KOPT-K1 (cell line): ENCODE results near the gene NHSL2.

Experiments
- H3K27ac ChIP-seq: fragments of 200-600 bp; sonication (generic); 2 replicates; pipeline ENCODE4 v1.5.1; 2016; ENCODE audit warnings: antibody characterized with exemption, mild to moderate bottlenecking, low read depth, low read length; ENCODE audit not compliant: poor library complexity, severe bottlenecking
- H3K36me3 ChIP-seq: fragments of 200-600 bp; sonication (generic); 2 replicates; pipeline ENCODE4 v1.5.1; 2017; ENCODE audit warnings: antibody characterized with exemption, mild to moderate bottlenecking, low read length, moderate library complexity; ENCODE audit not compliant: insufficient read depth
- H3K9me3 ChIP-seq: fragments of 200-600 bp; sonication (generic); 2 replicates; pipeline ENCODE4 v1.5.1; 2017; ENCODE audit warnings: antibody characterized with exemption, low read length, mild to moderate bottlenecking; ENCODE audit not compliant: insufficient read depth, poor library complexity, severe bottlenecking

Gene NHSL2

GRCh38 chrX:72101597-72102037 is 191.0 kb downstream of the NHSL2 start:
- no peak overlapping the region for H3K27ac ChIP-seq
- H3K9me3 ChIP-seq = no peaks in the 10 kb centered on the region
- no peaks in the 10 kb centered on the region for H3K36me3 ChIP-seq

- H3K9me3 ChIP-seq = no peaks in the 10 kb centered on the region
- no peak overlapping the region for H3K27ac ChIP-seq
- no peaks in the 10 kb centered on the region for H3K36me3 ChIP-seq
These were observed 191.5 kb downstream of the NHSL2 start for GRCh38 chrX:72102126-72102525.

- H3K27ac ChIP-seq = no peak overlapping the region
- no peaks in the 10 kb centered on the region for H3K36me3 ChIP-seq
- no peaks in the 10 kb centered on the region for H3K9me3 ChIP-seq
These were observed 192.1 kb downstream of the NHSL2 start for GRCh38 chrX:72102760-72103159.

- Histone ChIP-seq H3K36me3 (no peaks in the 10 kb centered on the region), H3K27ac (no peak overlapping the region), H3K9me3 (no peaks in the 10 kb centered on the region)
These were observed 194.8 kb downstream of the NHSL2 start for GRCh38 chrX:72105436-72105835.

DNA sequence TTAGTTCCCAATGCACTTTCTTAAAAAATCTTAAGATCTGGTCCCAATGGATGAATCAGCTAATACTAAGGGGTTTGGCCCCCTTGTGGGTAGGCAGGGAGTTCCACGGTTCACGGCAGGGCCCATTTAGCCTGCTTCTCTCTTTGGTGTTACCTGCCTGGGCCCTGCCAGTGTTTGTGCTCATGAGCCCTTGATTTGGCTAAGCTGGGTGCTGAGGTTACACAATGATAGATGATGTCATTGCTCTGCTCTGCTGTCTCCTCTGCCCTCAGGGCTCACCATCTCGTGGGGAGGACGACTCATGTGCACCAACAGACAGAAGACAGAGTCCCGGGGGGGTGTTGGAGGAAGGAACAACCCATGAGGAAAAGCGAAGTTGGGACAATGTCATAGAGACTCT is 196.7 kb downstream of the NHSL2 start:
- Histone ChIP-seq H3K36me3 (no peaks in the 10 kb centered on the region), H3K27ac (no peak overlapping the region), H3K9me3 (no peaks in the 10 kb centered on the region)

DNA sequence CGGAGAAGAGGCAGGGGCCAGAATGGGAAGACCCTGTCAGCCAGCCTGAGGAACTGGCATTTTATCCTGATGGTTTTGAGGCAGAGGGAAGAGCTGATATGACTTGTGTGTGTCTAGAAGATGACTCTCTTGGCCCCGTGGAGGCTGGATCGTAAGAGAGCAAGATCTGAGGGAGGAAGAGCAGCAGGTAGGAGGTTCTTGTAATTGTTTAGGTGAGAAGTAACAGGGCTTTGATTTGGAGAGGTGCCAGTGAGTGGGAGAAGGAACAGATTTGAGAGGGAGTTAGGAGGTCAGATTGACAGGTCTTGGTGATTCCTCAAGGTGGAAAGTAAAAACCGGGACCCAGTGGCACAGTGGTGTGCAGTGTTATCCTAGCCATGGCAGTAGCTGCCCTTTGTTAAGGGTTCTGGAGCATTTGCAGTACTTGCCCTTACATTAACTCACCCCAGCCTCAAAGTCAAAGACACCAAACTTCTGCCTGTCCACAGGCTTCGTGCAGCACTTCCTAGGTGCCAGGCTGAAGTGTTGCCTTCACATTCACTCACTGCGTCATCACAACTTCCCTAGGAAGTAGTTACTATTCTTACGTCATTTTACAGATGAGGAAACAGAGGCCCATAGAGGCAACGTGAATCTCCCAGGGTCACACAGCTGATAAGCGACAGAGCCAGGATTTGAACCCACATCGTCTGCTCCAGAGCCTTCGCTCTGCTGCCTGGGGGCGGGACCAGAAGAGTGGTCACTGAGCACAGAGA is 197.4 kb downstream of the NHSL2 start:
- H3K27ac ChIP-seq = no peak overlapping the region
- no peaks in the 10 kb centered on the region for H3K9me3 ChIP-seq

GRCh38 chrX:72108666-72109065 is 198.0 kb downstream of the NHSL2 start:
- H3K9me3 ChIP-seq = no peaks in the 10 kb centered on the region
- no peak overlapping the region for H3K27ac ChIP-seq
- H3K36me3 ChIP-seq = no peaks in the 10 kb centered on the region

More for the DNA sequence above, 197.4 kb downstream of the NHSL2 start:
- no peaks in the 10 kb centered on the region for H3K36me3 ChIP-seq

GRCh38 chrX:72110051-72110875 is 199.6 kb downstream of the NHSL2 start:
- Histone ChIP-seq H3K36me3 (no peaks in the 10 kb centered on the region), H3K27ac (no peak overlapping the region), H3K9me3 (no peaks in the 10 kb centered on the region)

GRCh38 chrX:72110876-72111708 is 200.4 kb downstream of the NHSL2 start:
- Histone ChIP-seq H3K9me3 (no peaks in the 10 kb centered on the region), H3K36me3 (no peaks in the 10 kb centered on the region), H3K27ac (no peak overlapping the region)

GRCh38 chrX:72113461-72113860 is 202.8 kb downstream of the NHSL2 start:
- Histone ChIP-seq H3K36me3 (no peaks in the 10 kb centered on the region), H3K9me3 (no peaks in the 10 kb centered on the region), H3K27ac (no peak overlapping the region)

GRCh38 chrX:72114306-72114705 is 203.7 kb downstream of the NHSL2 start:
- Histone ChIP-seq H3K27ac (no peak overlapping the region), H3K9me3 (no peaks in the 10 kb centered on the region), H3K36me3 (no peaks in the 10 kb centered on the region)

- Histone ChIP-seq H3K9me3 (no peaks in the 10 kb centered on the region), H3K27ac (no peak overlapping the region)
These were observed 204.2 kb downstream of the NHSL2 start for GRCh38 chrX:72114807-72115206.

GRCh38 chrX:72115380-72115779 is 204.7 kb downstream of the NHSL2 start:
- no peaks in the 10 kb centered on the region for H3K9me3 ChIP-seq
- H3K27ac ChIP-seq = no peak overlapping the region
- no peaks in the 10 kb centered on the region for H3K36me3 ChIP-seq

More at GRCh38 chrX:72114807-72115206, 204.2 kb downstream of the NHSL2 start:
- no peaks in the 10 kb centered on the region for H3K36me3 ChIP-seq

- no peaks in the 10 kb centered on the region for H3K9me3 ChIP-seq
- no peak overlapping the region for H3K27ac ChIP-seq
- H3K36me3 ChIP-seq = no peaks in the 10 kb centered on the region
These were observed 207.1 kb downstream of the NHSL2 start for GRCh38 chrX:72117636-72118210.

DNA sequence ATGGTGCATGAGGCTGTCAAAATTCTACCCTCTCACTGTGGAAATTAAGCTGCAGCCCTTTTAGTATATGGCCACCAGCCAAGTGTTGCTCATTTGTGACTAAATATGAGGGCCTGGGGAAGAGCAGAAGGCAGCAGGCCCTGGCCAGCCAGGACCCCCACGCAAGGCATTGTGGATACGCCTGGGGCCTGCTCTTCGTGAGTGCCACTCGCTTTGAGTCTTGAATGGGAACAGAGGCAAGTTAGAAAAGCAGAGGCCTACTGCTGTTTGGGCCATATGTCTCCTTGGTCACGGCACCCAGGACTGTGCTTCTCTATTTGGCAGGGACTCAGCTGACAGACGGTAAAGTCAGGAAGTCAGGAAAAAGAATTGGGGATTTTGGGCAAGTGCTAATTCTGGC is 210.2 kb downstream of the NHSL2 start:
- Histone ChIP-seq H3K9me3 (no peaks in the 10 kb centered on the region), H3K27ac (no peak overlapping the region), H3K36me3 (no peaks in the 10 kb centered on the region)
